ENCODE data around the gene RPLP2. TPM values are rescaled to one million over a fixed set of nuclear protein-coding genes. Genes with fewer than 3 reads are reported as not detected.

The RPLP2 gene
- total RNA-seq, 1 donor from 2014 or later, result 663 TPM

DNA sequence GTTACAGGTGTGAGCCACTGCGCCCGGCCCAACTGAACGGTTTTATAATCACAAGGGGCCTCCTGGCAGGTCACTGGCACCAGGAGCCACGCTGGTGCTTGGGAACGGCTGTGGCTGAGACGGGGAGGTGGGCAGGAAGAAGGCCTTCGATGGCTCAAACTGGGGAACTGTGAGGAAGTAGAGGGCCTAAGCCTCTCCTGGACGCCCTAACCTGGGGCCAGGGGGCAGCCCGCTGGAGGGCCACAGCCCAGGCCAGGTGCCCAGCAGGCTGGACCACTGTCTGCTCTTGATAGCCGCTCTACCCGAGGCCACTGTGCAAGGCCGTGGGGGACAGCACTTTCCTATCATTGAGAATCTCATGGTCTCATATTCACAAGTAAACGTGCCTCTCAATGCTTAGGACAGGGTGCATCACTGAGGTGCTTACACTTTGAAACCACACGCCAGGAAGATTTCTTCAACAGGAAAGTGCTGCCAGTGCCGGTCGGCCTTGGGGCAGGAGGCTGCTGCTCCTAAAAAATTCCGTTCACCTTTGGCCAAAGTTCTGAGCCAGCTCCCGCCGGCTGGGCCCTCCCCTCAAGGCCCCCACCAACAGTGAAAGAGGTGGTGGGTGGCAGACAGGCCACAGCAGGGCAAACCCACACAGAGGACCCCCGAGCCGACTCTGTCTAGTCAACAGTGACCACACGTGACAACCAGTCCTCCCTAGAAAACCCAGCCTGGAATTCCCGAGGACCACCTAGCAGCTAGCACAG, 39.7 kb upstream of the RPLP2 start:
- no peak overlapping the region for H3K4me3 ChIP-seq (ENCODE audit: low read depth, low read length)
- no peak for DNase-seq (ENCODE audit: low read depth)
- TF ChIP-seq, protein P1, sequence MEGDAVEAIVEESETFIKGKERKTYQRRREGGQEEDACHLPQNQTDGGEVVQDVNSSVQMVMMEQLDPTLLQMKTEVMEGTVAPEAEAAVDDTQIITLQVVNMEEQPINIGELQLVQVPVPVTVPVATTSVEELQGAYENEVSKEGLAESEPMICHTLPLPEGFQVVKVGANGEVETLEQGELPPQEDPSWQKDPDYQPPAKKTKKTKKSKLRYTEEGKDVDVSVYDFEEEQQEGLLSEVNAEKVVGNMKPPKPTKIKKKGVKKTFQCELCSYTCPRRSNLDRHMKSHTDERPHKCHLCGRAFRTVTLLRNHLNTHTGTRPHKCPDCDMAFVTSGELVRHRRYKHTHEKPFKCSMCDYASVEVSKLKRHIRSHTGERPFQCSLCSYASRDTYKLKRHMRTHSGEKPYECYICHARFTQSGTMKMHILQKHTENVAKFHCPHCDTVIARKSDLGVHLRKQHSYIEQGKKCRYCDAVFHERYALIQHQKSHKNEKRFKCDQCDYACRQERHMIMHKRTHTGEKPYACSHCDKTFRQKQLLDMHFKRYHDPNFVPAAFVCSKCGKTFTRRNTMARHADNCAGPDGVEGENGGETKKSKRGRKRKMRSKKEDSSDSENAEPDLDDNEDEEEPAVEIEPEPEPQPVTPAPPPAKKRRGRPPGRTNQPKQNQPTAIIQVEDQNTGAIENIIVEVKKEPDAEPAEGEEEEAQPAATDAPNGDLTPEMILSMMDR (conservative IDR thresholded peaks at IDR 0.05; ENCODE audit: low read depth, low read length), result no peak

DNA sequence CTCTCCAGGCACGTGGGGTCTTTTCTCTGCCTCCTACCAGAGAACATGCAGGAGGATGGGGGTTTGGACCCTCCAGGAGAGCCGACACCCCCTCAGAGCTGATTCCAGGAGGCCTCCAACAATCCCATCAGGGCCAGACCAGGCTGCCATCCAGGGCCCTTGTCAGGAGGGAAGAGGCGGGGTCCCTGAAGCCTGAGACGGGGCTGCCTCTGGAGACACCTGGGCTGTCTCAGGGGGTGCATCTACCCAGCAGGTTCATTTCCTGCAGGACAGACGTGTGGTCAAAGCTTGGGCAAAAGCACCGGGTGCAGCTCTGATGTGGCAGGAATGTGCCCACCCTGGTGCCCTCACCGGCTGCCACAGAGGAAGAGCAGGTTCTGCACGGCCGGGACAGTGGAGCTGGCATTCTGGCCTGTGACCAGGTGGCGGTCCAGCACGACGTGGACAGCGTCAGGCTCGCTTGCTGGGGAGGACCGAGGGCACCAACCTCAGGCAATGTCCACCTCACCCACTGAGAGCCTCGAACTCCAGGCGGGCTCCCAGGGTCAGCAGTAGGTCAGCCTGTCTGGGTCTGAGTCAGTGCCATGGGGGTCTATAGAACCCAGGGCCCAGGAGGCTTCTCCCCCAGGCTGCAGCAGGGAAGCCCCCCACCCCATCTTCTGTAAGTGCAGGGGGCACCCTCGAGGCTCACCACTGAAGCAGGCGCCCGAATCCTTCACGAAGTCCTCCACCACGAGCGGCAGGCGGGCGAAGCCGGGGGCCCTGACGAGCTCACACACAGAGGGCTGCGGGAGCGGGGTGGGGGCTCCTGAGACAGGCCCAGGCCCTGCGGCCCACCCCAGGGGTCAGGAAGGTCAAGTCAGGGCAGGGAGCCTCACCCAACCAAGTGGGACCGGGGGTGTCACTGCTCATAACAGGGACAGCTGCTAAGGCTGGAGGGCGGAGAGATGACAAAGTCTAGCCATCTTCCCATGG, 38.8 kb upstream of the RPLP2 start:
- no peak overlapping the region for H3K4me3 ChIP-seq (ENCODE audit: low read depth, low read length)
- TF ChIP-seq, protein P1 (conservative IDR thresholded peaks at IDR 0.05; ENCODE audit: low read depth, low read length), result no peak
- DNase-seq (ENCODE audit: low read depth), result no peak

DNA sequence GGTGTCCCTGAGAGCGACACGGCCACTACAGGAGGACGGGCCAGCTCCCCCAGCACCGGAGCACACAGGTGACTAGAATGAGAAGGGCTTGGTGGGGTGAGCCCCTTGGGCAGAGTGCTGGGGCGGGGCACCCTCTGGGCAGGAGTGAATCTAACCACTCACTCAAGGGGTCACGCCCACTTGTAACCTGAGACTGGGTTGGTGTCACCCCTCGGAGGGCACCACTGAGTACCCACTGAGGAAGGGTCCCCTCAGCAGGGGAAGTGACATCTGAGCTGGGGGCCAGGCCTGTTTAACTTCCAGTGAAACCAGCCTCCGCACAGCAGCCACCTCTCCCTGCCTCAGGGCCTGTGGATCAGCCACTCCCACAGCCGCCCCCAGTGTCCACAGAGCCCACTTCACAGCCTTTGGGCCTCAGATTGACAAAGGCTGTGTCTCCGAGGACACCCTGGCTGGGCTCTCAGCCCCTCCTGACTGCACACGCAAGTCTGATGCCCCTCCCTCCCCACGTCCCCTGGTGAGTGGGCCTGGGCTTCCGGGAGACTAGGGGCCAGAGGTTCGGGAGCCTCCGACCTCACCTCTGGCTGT, 38.1 kb upstream of the RPLP2 start:
- TF ChIP-seq, protein P1 (conservative IDR thresholded peaks at IDR 0.05; ENCODE audit: low read depth, low read length), result no peak
- no peak overlapping the region for H3K4me3 ChIP-seq (ENCODE audit: low read depth, low read length)
- DNase-seq (ENCODE audit: low read depth), result no peak

DNA sequence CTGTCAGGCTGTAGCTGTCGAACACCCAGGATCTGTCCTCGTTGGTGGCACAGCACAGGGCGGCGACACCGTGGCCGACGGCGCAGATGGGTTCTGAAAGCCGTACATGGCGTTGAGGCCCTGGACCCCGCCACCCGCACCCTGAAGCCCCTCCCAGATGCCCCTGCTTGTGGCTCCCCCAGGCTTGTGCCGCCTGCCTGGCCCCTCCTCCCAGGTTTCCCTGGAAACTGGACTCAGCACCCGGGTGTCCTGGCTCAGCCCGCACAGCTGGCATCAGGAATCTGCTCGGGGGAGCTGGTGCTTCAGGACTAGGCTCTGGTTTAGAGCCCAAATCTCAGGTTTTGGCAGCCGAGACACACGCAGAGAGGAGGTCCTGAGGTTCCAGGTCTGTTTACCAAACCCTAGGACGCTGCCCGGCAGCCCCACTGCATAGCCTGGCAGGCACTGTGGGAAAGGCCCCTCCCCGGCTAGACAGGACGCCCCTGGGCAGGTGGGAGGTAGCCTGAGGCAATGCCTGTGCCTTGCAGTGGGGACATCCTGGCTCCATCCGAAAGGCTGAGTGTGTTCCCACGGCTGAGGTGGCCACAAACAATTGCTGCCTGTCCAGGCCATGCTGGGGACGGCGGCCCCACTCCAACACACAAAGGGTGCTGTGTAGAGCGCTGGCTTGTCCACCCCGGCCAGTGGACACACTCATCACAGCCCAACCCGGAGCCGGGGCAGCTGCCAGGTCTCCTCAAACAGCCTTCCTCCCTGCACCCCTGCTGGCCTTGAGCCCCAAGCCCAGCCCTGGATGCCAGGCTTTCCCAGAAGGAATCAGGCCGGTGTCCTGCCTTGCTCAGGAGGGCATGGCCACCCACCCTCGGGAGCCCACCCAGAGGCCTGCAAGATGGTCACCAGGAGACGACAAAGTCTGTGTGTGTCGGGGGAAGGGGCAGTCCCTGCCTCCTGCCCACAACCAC, 37.1 kb upstream of the RPLP2 start:
- TF ChIP-seq, protein P1 (conservative IDR thresholded peaks at IDR 0.05; ENCODE audit: low read depth, low read length), result no peak
- no peak for DNase-seq (ENCODE audit: low read depth)
- no peak overlapping the region for H3K4me3 ChIP-seq (ENCODE audit: low read depth, low read length)

DNA sequence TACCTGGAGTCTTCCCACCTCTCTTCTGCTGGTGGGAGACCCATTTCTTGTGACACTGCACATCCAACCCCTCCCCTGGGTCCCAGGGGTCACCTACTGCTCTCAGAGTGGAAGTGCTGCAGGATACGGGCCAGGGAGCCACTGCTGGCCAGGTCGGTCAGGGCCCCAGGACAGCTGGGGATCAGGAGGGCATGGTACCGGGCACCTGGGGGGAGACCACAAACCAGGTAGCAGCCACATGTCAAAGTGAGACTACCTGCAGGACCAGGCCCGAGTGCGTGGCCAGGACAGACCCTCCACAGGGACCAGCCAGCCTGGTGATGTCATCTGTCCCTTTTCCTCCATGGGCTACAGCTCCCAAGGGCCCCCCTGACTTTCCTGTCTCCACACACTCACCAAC, 36.3 kb upstream of the RPLP2 start:
- no peak for DNase-seq (ENCODE audit: low read depth)
- TF ChIP-seq, protein P1 (conservative IDR thresholded peaks at IDR 0.05; ENCODE audit: low read depth, low read length), result no peak
- no peak overlapping the region for H3K4me3 ChIP-seq (ENCODE audit: low read depth, low read length)

DNA sequence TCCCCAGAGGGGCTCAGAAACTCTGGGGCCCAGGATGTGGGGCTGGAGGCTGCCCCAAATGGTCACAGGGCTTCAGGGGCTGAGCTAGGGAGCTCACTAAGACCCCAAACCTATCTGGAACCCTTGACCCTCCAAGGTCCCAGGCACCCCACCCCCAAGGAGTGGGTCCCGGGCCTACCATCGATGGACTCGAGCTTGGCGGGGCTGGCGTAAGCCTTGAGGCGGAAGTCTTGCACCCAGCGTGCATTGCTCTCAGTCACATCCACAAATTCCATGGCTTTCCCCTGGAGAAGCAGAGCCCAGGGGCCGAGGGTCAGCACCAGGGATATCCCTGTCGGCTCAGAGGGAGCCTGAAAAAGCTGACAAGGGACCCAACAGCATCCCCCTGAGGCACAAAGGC, 35.9 kb upstream of the RPLP2 start:
- no peak overlapping the region for H3K4me3 ChIP-seq (ENCODE audit: low read depth, low read length)
- TF ChIP-seq, protein P1 (conservative IDR thresholded peaks at IDR 0.05; ENCODE audit: low read depth, low read length), result no peak
- no peak for DNase-seq (ENCODE audit: low read depth)
